Heart right ventricle (tissue), 16 donors: ENCODE results near the gene CUBN. TPM values are rescaled to one million over a fixed set of nuclear protein-coding genes. Genes with fewer than 3 reads are reported as not detected.

Experiments used
- ATAC-seq, 8 donors: fragments of 200-7000 bp; cut with Tn5 transposase; one replicate each; pipeline ENCODE4 v1.9.1; 2020; ENCODE audit warnings: mild to moderate bottlenecking in 8 of 8, moderate library complexity in 8 of 8, moderate number of reproducible peaks in 1 of 8
- DNase-seq, 2 donors: peaks; one replicate each; pipeline ENCODE4 v3.0.0-alpha.2; 2020
- H3K27ac ChIP-seq, 10 donors: fragments of 200-600 bp; sonication (generic) in 2 of 10; one replicate each; pipeline versions ENCODE4 v1.5.0 to v1.8.0; 2020 to 2022; ENCODE audit warnings: mild to moderate bottlenecking in 3 of 10
- H3K27me3 ChIP-seq, 7 donors: fragments of 200-600 bp; one replicate each; pipeline ENCODE4 v1.8.0; 2021 to 2022; ENCODE audit warnings: mild to moderate bottlenecking in 2 of 7
- H3K36me3 ChIP-seq, 9 donors: fragments of 200-600 bp; sonication (generic) in 1 of 9; one replicate each; pipeline versions ENCODE4 v1.5.0 to v1.8.0; 2020 to 2022; ENCODE audit warnings: mild to moderate bottlenecking in 2 of 9
- H3K4me1 ChIP-seq, 9 donors: fragments of 200-600 bp; sonication (generic) in 1 of 9; one replicate each; pipeline versions ENCODE4 v1.5.0 to v1.8.0; 2020 to 2022; ENCODE audit warnings: mild to moderate bottlenecking in 4 of 9
- H3K4me3 ChIP-seq, 10 donors: fragments of 200-600 bp; sonication (generic) in 2 of 10; one replicate each; pipeline versions ENCODE4 v1.5.0 to v1.8.0; 2020 to 2022; ENCODE audit warnings: mild to moderate bottlenecking in 7 of 10, moderate library complexity in 2 of 10
- H3K9me3 ChIP-seq, 11 donors: fragments of 200-600 bp in 10 of 11; sonication (generic) in 2 of 11; one replicate each; pipeline versions ENCODE4 v1.5.0 to v1.8.0; 2013 to 2022; ENCODE audit warnings: mild to moderate bottlenecking in 2 of 11, control low read depth in 1 of 11, moderate library complexity in 1 of 11
- WGBS, 2 donors: extraction: QIAGEN DNeasy Blood & Tissue Kit; methylation state at CpG; one replicate each; pipeline ENCODE4 v1.1.7; 2013; ENCODE audit warnings: inconsistent platforms in 1 of 2; 5-methylcytosine and 5-hydroxymethylcytosine counted together
- intact Hi-C, 10 donors: fragments of 100-400 bp; cut with DNase I; formaldehyde crosslinking; loops; one replicate each; pipeline versions ENCODE4 v1.11.1 to v1.14.2; 2022
- polyA plus RNA-seq, 2 donors: library from polyadenylated mRNA; stranded (reverse); fragments of 200-250 nt; gene quantifications; one replicate each; pipeline ENCODE4 v1.2.3, GENCODE V29; 2013
- total RNA-seq, 10 donors: library from RNA; stranded (reverse); fragmentation: NEBNext Ultra II Directional in 3 of 10; extraction: Animal tissue kit (Norgen Biotek cat#: 25700) in 3 of 10; gene quantifications; one replicate each; pipeline versions ENCODE4 v1.2.1 to v1.2.4, GENCODE V29; 2021 to 2023
- TF ChIP-seq, protein P1 (sequence below), 9 donors: fragments of 200-600 bp; sonication (generic) in 2 of 9; IDR thresholded peaks; one replicate each; pipeline versions ENCODE4 v1.5.0 to v1.8.0; 2021 to 2022; ENCODE audit warnings: antibody characterized with exemption in 9 of 9, mild to moderate bottlenecking in 5 of 9, moderate library complexity in 1 of 9
- donor health status: Arrhythmogenic right ventricular cardiomyopathy.
- donor health status: ischemic (EF 13 %, LVEDD 7.1; RV severe dilation, severe dysfunction).
- donor health status: healthy with polysubstance abuse.
- donor health status: DM: no; HTN: yes; CAD: no.
- donor health status: DM: no; HTN: no; CAD: no.
- donor health status: ischemic (EF 25% LVEDD 6.9; RV normal size, moderate dysfunction).
- donor health status: ischemic (EF 25% LVEDD 5.7; RV mildly dilated, moderate dysfunction).
- donor health status: healthy.
- donor health status: DM: yes; HTN: yes; CAD: no.
- donor health status: Ischemic cardiomyopathy.
- donor health status: ischemic (EF 35%, LVEDD 5.7; RV mildly dilated, moderate dysfunction).
- donor health status: nonischemic (EF 11% LVEDD 7.7; RV severe dilation, severe dysfunction).
- donor health status: DM: yes; HTN: yes; CAD: no.
- donor health status: PGD.
- donor health status: ischemic (EF 29% LVEDD 5.4; RV normal size, mild dysfunction).
- donor health status: nonischemic (EF 23%, LVEDD 6.1; RV moderate dilation, normal function).

CUBN gene
- total and polyA plus RNA-seq, 12 donors, result 0.13 to 1.2 (median 0.42) TPM

DNA sequence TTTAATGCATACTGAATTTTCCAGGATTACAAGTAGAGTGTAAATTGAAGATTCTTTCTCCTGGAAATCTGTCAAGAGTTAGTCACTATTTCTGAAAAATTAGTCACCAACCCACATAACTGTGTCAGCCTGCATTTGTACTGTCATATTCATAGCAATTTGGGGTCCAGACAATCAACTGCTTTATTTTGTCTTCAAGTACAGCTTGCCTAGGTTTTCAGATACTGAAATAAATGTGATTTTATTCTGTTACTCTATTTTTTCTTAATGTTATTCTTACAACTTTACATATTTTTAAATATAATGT is 55.1 kb downstream of the CUBN start:
- H3K9me3 ChIP-seq, result no peaks in the 10 kb centered on the region
- intact Hi-C loops, result no loop called here
- TF ChIP-seq, protein P1, sequence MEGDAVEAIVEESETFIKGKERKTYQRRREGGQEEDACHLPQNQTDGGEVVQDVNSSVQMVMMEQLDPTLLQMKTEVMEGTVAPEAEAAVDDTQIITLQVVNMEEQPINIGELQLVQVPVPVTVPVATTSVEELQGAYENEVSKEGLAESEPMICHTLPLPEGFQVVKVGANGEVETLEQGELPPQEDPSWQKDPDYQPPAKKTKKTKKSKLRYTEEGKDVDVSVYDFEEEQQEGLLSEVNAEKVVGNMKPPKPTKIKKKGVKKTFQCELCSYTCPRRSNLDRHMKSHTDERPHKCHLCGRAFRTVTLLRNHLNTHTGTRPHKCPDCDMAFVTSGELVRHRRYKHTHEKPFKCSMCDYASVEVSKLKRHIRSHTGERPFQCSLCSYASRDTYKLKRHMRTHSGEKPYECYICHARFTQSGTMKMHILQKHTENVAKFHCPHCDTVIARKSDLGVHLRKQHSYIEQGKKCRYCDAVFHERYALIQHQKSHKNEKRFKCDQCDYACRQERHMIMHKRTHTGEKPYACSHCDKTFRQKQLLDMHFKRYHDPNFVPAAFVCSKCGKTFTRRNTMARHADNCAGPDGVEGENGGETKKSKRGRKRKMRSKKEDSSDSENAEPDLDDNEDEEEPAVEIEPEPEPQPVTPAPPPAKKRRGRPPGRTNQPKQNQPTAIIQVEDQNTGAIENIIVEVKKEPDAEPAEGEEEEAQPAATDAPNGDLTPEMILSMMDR (IDR thresholded peaks at IDR 0.05), result no peak
- no peak for ATAC-seq
- no peak for DNase-seq
- H3K4me3 ChIP-seq, result no peak overlapping the region
- H3K36me3 ChIP-seq, result no peaks in the 10 kb centered on the region
- H3K4me1 ChIP-seq, result peaks cover 0 to 33% (median 9%) of the 10 kb centered on the region in 9 donors
- H3K27ac ChIP-seq, result peak overlapping the region in 1 of 10 donors; percentile 74
- no peaks in the 10 kb centered on the region for H3K27me3 ChIP-seq

DNA sequence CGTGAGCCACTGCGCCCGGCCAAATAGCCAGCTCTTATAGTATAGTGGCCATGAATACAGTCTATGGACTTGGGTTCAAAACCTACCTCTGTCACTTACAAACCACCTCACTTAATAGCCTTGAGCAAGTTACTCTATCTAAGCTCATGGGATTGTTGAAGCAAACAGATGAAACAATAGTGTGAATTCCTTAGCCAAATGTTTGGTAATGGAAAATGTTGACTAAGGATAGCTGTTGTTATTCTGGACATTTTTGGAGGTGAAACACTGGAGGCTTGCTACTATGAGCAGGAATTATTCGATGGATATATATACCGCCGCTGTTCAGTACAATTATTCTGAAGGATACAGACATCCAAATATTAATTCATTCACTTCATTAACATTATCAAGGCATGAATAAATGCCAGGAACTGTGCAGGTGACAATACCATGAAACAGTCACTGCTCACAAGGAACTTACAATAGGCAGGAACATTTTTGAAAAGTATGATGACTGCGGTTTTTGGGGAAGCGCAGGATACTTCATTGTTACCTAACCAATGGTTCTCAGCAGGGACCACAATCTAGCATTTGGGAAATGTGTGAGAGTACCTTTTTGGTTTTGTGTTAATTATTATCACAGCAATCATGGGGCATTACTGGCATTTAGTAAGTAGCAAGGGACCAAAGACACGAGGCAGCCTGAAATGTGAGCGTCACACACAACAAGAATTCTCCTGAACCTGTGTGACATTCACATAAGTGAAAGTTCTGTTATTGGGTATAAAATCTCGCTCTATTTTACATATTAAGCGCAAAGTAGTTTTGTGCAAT is 55.7 kb downstream of the CUBN start:
- H3K27me3 ChIP-seq, result no peaks in the 10 kb centered on the region
- H3K36me3 ChIP-seq, result no peaks in the 10 kb centered on the region
- TF ChIP-seq, protein P1 (IDR thresholded peaks at IDR 0.05), result no peak
- 96% methylated on average over 12 of the region's 12 CpGs for WGBS, 2 donors
- peaks cover 0 to 4% (median 0%) of the 10 kb centered on the region in 11 donors for H3K9me3 ChIP-seq
- H3K4me3 ChIP-seq, result no peak overlapping the region
- peak overlapping the region in 1 of 10 donors; percentile 74 for H3K27ac ChIP-seq
- ATAC-seq (no peak), DNase-seq (no peak)
- peaks cover 0 to 33% (median 9%) of the 10 kb centered on the region in 9 donors for H3K4me1 ChIP-seq
- intact Hi-C loops, result no loop called here

DNA sequence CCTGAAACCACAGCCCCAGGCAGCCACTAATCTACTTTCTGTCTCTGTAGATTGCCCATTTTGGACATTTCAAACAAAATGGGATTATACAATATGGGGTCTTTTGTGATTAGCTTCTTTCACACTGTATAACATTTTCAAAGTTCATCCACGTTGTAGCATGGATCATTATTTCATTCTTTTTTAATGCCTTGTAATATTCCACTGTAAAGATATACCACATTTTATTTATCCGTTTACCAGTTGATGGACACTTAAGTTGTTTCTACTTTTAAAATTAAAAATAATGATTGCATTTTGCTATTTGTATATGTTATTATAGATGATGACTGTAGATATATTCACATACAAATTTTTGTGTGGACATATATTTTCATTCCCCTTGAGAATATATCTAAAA is 60.7 kb downstream of the CUBN start:
- no peaks in the 10 kb centered on the region for H3K4me1 ChIP-seq
- 92 to 97% methylated on average over 2 of the region's 2 CpGs for WGBS, 2 donors

DNA sequence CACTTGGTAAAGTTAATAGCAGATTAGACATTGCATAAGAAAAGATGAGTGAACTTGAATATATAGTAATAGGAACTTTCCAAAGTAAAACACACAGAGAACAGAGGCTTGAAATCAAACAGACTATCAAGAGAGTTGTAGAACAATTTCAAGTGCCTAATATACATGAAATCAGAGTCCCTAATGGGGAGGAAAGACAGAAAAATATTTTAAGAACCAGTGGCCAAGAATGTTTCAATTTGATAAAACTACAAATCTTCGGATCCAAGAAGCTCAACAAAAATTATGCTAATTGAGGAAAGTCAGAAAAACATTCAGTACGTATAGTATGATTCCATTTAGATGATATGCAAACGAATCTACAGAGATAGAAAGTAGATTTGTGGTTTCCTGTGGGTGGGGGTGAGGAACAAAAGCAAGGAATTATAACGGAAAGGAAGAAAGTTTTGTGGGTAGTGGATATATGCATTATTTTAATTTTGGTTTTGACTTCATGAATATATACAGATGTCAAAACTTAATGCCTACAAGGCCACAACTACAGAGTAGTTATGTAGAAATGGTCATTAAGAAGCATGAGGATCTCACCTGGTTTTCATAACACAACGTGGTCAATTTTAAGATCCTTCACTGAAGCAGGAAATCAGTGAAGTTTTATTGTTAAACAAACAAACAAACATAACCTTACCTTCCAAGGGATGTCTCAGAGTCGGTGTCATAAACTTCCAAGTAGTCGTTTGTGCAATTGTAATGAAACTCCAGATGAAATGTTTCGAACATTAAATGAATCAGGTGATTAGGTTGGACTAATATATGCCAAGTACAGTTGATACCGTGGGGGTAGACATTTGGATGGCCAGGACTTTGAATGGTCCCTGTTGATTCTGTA is 62.0 kb downstream of the CUBN start:
- Histone ChIP-seq H3K4me3 (no peak overlapping the region), H3K27me3 (no peaks in the 10 kb centered on the region), H3K36me3 (no peaks in the 10 kb centered on the region), H3K27ac (no peak overlapping the region), H3K9me3 (peaks cover 0 to 5% (median 0%) of the 10 kb centered on the region in 11 donors), H3K4me1 (peaks cover 0 to 10% (median 7%) of the 10 kb centered on the region in 9 donors)
- intact Hi-C loops, result no loop called here
- no peak for DNase-seq
- TF ChIP-seq, protein P1 (IDR thresholded peaks at IDR 0.05), result no peak
- WGBS, 2 donors, result 71 to 76% methylated on average over 9 of the region's 9 CpGs
- ATAC-seq, result no peak

More for the DNA sequence above, 60.7 kb downstream of the CUBN start:
- Histone ChIP-seq H3K4me3 (no peak overlapping the region), H3K9me3 (peaks cover 0 to 5% (median 0%) of the 10 kb centered on the region in 11 donors), H3K27me3 (no peaks in the 10 kb centered on the region), H3K36me3 (no peaks in the 10 kb centered on the region), H3K27ac (no peak overlapping the region)
- TF ChIP-seq, protein P1 (IDR thresholded peaks at IDR 0.05), result no peak
- no peak for ATAC-seq
- intact Hi-C loops, result no loop called here
- DNase-seq, result no peak
